ENCODE results near the gene ACTR2. TPM values are rescaled to one million over a fixed set of nuclear protein-coding genes. Genes with fewer than 3 reads are reported as not detected.

ACTR2 gene
- total and polyA plus RNA-seq, 2 of the 13 experiments (the other 11 are each of a cell fraction or from before 2014, with no cell fraction given), result 51.2 to 100 TPM

DNA sequence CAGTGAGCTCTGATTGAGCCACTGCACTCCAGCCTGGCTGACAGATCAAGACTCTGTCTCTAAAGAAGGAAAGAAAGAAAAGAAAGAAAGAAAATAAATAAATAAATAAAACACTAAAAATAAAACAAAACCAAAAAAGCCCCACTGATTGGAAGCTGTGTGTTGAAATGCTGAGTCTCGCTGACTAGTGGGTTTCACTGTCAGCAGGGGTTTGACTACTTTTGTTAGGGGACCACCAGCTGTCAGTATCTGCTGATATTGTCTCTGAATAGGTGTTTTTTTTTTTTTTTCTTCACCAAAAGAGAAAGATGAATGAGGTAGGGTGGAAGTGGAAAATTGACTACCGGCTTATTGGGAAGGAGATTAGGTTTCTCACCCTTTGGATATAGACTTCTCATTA is 12.8 kb upstream of the ACTR2 start:
- no peak overlapping the region for H3K4me2 ChIP-seq (ENCODE audit: low read depth, low read length)
- 84% methylated on average over 2 of the region's 2 CpGs for WGBS (ENCODE audit: low lambda C conversion rate)

DNA sequence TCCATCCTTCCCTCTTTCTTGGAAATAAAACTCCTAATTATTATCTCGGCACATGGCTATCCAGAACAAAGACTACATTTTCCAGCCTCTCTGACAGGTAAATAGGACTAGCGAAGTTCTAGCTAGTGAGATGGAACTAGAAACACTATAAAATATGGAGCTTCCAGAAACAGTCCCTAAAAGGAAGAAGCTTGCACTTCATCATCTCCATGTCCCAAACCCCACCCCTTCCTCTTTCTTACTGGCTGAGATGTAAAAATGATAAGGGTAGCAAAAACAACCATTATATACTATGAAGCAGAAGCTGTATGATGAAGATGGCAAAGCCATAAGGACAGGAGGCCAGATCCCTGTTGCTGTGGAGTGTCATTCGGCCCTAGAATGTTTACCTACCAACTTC is 11.7 kb upstream of the ACTR2 start:
- H3K36me3 ChIP-seq (replicated peaks in 1 of 2; ENCODE audit: control insufficient read depth in 1 of 2, insufficient read depth in 2 of 2, low read length in 2 of 2), result no peaks in the 10 kb centered on the region
- no peaks in the 10 kb centered on the region for H3K9me3 ChIP-seq (ENCODE audit: low read length)
- CTCF ChIA-PET (ENCODE audit: low intra/inter-chr PET ratio, low total read pairs), result no interaction called here
- no peak for ATAC-seq
- in situ Hi-C loops (cut with HindIII; ENCODE audit: extremely low pct_ligation_motif_present, low pct_unique_long_range_greater_than_20kb) (no loop called here), intact Hi-C loops (cut with micrococcal nuclease; ENCODE audit: unreplicated experiment) (no loop called here)
- H3K4me3 ChIP-seq (replicated peaks in 1 of 3; ENCODE audit: insufficient read depth in 1 of 3, low read depth in 2 of 3, low read length in 3 of 3), result no peak overlapping the region
- H3K27ac ChIP-seq (ENCODE audit: extremely low read length, insufficient read depth, low read length), result no peak overlapping the region
- H3K79me2 ChIP-seq (ENCODE audit: insufficient read depth, low read length), result no peaks in the 10 kb centered on the region
- no peaks in the 10 kb centered on the region; a peak in 1 of 5 replicates for H3K27me3 ChIP-seq (ENCODE audit: control insufficient read depth in 1 of 2, insufficient read depth in 2 of 2, low read length in 2 of 2)
- no peaks in the 10 kb centered on the region for H4K20me1 ChIP-seq (ENCODE audit: insufficient read depth, low read length)
- DNase-seq (ENCODE audit: low spot score), result no peak
- FAIRE-seq, result no peak
- WGBS (ENCODE audit: low lambda C conversion rate), result 74% methylated on average over 3 of the region's 3 CpGs
- POLR2A ChIA-PET, result interaction anchor here (3.4 kb wide), 1 partner anchor 12 kb away, joined by 19 read pairs; the partner anchor contains the start of gene ACTR2
- BruUV-seq (replicated peaks), result no TSS peak
- no peaks in the 10 kb centered on the region for H3K4me1 ChIP-seq (ENCODE audit: insufficient read depth, low read length)
- H3K4me2 ChIP-seq (ENCODE audit: low read depth, low read length), result no peak overlapping the region
- no peak overlapping the region for H3K9ac ChIP-seq (ENCODE audit: insufficient read depth, low read depth, low read length)
- no peak overlapping the region for H2AFZ ChIP-seq (ENCODE audit: low read length)
- TF ChIP-seq, protein P1, sequence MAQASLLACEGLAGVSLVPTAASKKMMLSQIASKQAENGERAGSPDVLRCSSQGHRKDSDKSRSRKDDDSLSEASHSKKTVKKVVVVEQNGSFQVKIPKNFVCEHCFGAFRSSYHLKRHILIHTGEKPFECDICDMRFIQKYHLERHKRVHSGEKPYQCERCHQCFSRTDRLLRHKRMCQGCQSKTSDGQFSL (CRISPR knock-in tag; IDR thresholded peaks at IDR 0.05), result no peak
- TF ChIP-seq ZBTB38 (CRISPR knock-in tag; IDR thresholded peaks at IDR 0.05) (no peak), TOPORS (CRISPR knock-in tag; IDR thresholded peaks at IDR 0.05) (no peak)

More for the DNA sequence above, 12.8 kb upstream of the ACTR2 start:
- no peaks in the 10 kb centered on the region for H3K36me3 ChIP-seq (replicated peaks in 1 of 2; ENCODE audit: control insufficient read depth in 1 of 2, insufficient read depth in 2 of 2, low read length in 2 of 2)
- H2AFZ ChIP-seq (ENCODE audit: low read length), result no peak overlapping the region
- H3K4me3 ChIP-seq (replicated peaks in 1 of 3; ENCODE audit: insufficient read depth in 1 of 3, low read depth in 2 of 3, low read length in 3 of 3), result no peak overlapping the region
- FAIRE-seq (no peak), ATAC-seq (no peak), DNase-seq (ENCODE audit: low spot score) (no peak)
- no peaks in the 10 kb centered on the region; a peak in 1 of 5 replicates for H3K27me3 ChIP-seq (ENCODE audit: control insufficient read depth in 1 of 2, insufficient read depth in 2 of 2, low read length in 2 of 2)
- H3K9ac ChIP-seq (ENCODE audit: insufficient read depth, low read depth, low read length), result no peak overlapping the region
- in situ Hi-C loops (cut with HindIII; ENCODE audit: extremely low pct_ligation_motif_present, low pct_unique_long_range_greater_than_20kb), result no loop called here
- ChIA-PET POLR2A (interaction anchor here (3.4 kb wide), 1 partner anchor 13 kb away, joined by 19 read pairs; the partner anchor contains the start of gene ACTR2), CTCF (ENCODE audit: low intra/inter-chr PET ratio, low total read pairs) (no interaction called here)
- BruUV-seq (replicated peaks), result no TSS peak
- intact Hi-C loops (cut with micrococcal nuclease; ENCODE audit: unreplicated experiment), result no loop called here
- H3K4me1 ChIP-seq (ENCODE audit: insufficient read depth, low read length), result no peaks in the 10 kb centered on the region
- H4K20me1 ChIP-seq (ENCODE audit: insufficient read depth, low read length), result no peaks in the 10 kb centered on the region
- TF ChIP-seq MATR3 (CRISPR knock-in tag; IDR thresholded peaks at IDR 0.05) (no peak), JUND (CRISPR knock-in tag; IDR thresholded peaks at IDR 0.05) (no peak), SPEN (CRISPR knock-in tag; IDR thresholded peaks at IDR 0.05; ENCODE audit: low read depth) (no peak), MTF2 (CRISPR knock-in tag; IDR thresholded peaks at IDR 0.05; ENCODE audit: borderline replicate concordance) (no peak), FOXM1 (CRISPR knock-in tag; IDR thresholded peaks at IDR 0.05) (no peak), SYNCRIP (IDR thresholded peaks at IDR 0.05; ENCODE audit: insufficient read depth, low read depth, low read length) (no peak), SP2 (CRISPR knock-in tag; IDR thresholded peaks at IDR 0.05) (no peak), ZNF660 (CRISPR knock-in tag; IDR thresholded peaks at IDR 0.05; ENCODE audit: borderline replicate concordance, low read depth) (no peak), CBFB (CRISPR knock-in tag; IDR thresholded peaks at IDR 0.05) (no peak), ZFP36L2 (CRISPR knock-in tag; IDR thresholded peaks at IDR 0.05) (no peak), NCOA5 (CRISPR knock-in tag; IDR thresholded peaks at IDR 0.05) (no peak), TCF7 (IDR thresholded peaks at IDR 0.05; ENCODE audit: low read depth) (no peak), ZFYVE20 (CRISPR knock-in tag; IDR thresholded peaks at IDR 0.05; ENCODE audit: borderline replicate concordance, low read depth) (no peak), TAF1 (CRISPR knock-in tag; IDR thresholded peaks at IDR 0.05) (no peak), ZNF605 (CRISPR knock-in tag; IDR thresholded peaks at IDR 0.05) (no peak), ZNF670 (CRISPR knock-in tag; IDR thresholded peaks at IDR 0.05; ENCODE audit: borderline replicate concordance) (no peak)
- TF ChIP-seq, protein P2, sequence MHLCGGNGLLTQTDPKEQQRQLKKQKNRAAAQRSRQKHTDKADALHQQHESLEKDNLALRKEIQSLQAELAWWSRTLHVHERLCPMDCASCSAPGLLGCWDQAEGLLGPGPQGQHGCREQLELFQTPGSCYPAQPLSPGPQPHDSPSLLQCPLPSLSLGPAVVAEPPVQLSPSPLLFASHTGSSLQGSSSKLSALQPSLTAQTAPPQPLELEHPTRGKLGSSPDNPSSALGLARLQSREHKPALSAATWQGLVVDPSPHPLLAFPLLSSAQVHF (CRISPR knock-in tag; IDR thresholded peaks at IDR 0.05), result no peak
- TF ChIP-seq, protein P3, sequence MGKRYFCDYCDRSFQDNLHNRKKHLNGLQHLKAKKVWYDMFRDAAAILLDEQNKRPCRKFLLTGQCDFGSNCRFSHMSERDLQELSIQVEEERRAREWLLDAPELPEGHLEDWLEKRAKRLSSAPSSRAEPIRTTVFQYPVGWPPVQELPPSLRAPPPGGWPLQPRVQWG (CRISPR knock-in tag; IDR thresholded peaks at IDR 0.05; ENCODE audit: borderline replicate concordance, low read depth), result no peak
- H3K79me2 ChIP-seq (ENCODE audit: insufficient read depth, low read length), result no peaks in the 10 kb centered on the region
- no peaks in the 10 kb centered on the region for H3K9me3 ChIP-seq (ENCODE audit: low read length)
- no peak overlapping the region for H3K27ac ChIP-seq (ENCODE audit: extremely low read length, insufficient read depth, low read length)

Measured in HepG2 (cell line).